Measurements from ENCODE around the gene DSG3.

GRCh38 chr18:31401156-31402025 lies 46.1 kb upstream of the DSG3 start:
- TF ChIP-seq SIN3A (IDR thresholded peaks at IDR 0.05; ENCODE audit: borderline replicate concordance, insufficient read depth, low read length), result no peak
- TF ChIP-seq REST (IDR thresholded peaks at IDR 0.05; ENCODE audit: insufficient read depth in 1 of 2, low read depth in 2 of 2, low read length in 2 of 2), result no peak
- TF ChIP-seq POLR2AphosphoS5 (IDR thresholded peaks at IDR 0.05; ENCODE audit: low read depth, low read length), result no peak

Measured in PFSK-1 (cell line).